A673 (cell line): ENCODE results near the gene ACOT11. TPM values are rescaled to one million over a fixed set of nuclear protein-coding genes. Genes with fewer than 3 reads are reported as not detected.

Experiments used
- BruUV-seq: library from RNA; stranded (reverse); fragments of 400-500 nt; replicated peaks from 2 replicates; lab custom pipeline; 2021; lab: Mats Ljungman, UMichigan
- CTCF ChIA-PET: fragments of 300-600 bp; sonication (Branson Sonifier 250); formaldehyde crosslinking; loops from one replicate; lab custom pipeline; 2022; ENCODE audit warnings: antibody characterized with exemption; lab: Charles Lee
- POLR2A ChIA-PET: fragments of 300-600 bp; sonication (Branson Sonifier 250); formaldehyde crosslinking; loops from one replicate; lab custom pipeline; 2022; ENCODE audit warnings: antibody characterized with exemption; ENCODE audit not compliant: low non-redundant PET; lab: Charles Lee
- DNase-seq: peaks from one replicate; pipeline ENCODE4 v3.0.0-alpha.2; 2015; ENCODE audit warnings: low spot score
- H3K27ac ChIP-seq: fragments of 200-600 bp; sonication (generic); 2 replicates; pipeline ENCODE4 v1.5.1; 2016; ENCODE audit warnings: mixed run types, low read depth, mild to moderate bottlenecking, mixed read lengths, antibody characterized with exemption, low read length; ENCODE audit not compliant: poor library complexity, severe bottlenecking
- H3K27me3 ChIP-seq: fragments of 200-600 bp; sonication (generic); replicated peaks from 2 replicates; pipeline ENCODE4 v1.6.1; 2017; ENCODE audit warnings: mixed run types, low read depth, mild to moderate bottlenecking, mixed read lengths, antibody characterized with exemption, low read length; ENCODE audit not compliant: insufficient read depth, poor library complexity
- H3K36me3 ChIP-seq: fragments of 200-600 bp; sonication (generic); 2 replicates; pipeline ENCODE4 v1.6.1; 2016; ENCODE audit warnings: mixed run types, mild to moderate bottlenecking, mixed read lengths, antibody characterized with exemption, low read length; ENCODE audit not compliant: insufficient read depth, poor library complexity, severe bottlenecking
- H3K4me1 ChIP-seq: fragments of 200-600 bp; sonication (generic); 2 replicates; pipeline ENCODE4 v1.6.1; 2017; ENCODE audit warnings: mixed run types, mild to moderate bottlenecking, mixed read lengths, antibody characterized with exemption, low read length; ENCODE audit not compliant: insufficient read depth, poor library complexity, severe bottlenecking
- H3K4me3 ChIP-seq: fragments of 200-600 bp; sonication (generic); 2 replicates; pipeline ENCODE4 v1.5.1; 2016; ENCODE audit warnings: low read depth, mixed run types, mild to moderate bottlenecking, mixed read lengths, low read length; ENCODE audit not compliant: poor library complexity, severe bottlenecking
- H3K9me3 ChIP-seq: fragments of 200-600 bp; sonication (generic); 2 replicates; pipeline ENCODE4 v1.6.1; 2016; ENCODE audit warnings: mixed run types, low read depth, mild to moderate bottlenecking, mixed read lengths, antibody characterized with exemption, low read length; ENCODE audit not compliant: poor library complexity, severe bottlenecking
- CTCF ChIP-seq: fragments of 300-800, 200-600 bp; sonication (generic); conservative IDR thresholded peaks from 2 replicates; pipeline ENCODE4 v1.5.1; 2017; ENCODE audit warnings: low read depth, mild to moderate bottlenecking, antibody characterized with exemption, low read length, moderate library complexity, mixed read lengths
- EZH2 ChIP-seq: fragments of 200-600 bp; sonication (generic); IDR thresholded peaks from 2 replicates; pipeline ENCODE4 v1.6.1; 2017; ENCODE audit warnings: borderline replicate concordance, low read depth, mild to moderate bottlenecking, mixed read lengths, antibody characterized with exemption, low read length; ENCODE audit not compliant: poor library complexity, severe bottlenecking
- intact Hi-C: fragments of 100-400 bp; cut with micrococcal nuclease; formaldehyde crosslinking; loops from one replicate; pipeline ENCODE4 v1.10.0; 2022; ENCODE audit not compliant: unreplicated experiment
- total RNA-seq: library from RNA; stranded (reverse); gene quantifications from 2 replicates; pipeline ENCODE4 v1.2.3, GENCODE V29; 2021

Gene ACOT11
- total RNA-seq, 1 experiment from 2014 or later: 5.6 TPM

- Histone ChIP-seq H3K27ac (no peak overlapping the region), H3K9me3 (no peaks in the 10 kb centered on the region), H3K27me3 (peaks cover 12% of the 10 kb centered on the region), H3K4me3 (no peak overlapping the region), H3K36me3 (no peaks in the 10 kb centered on the region), H3K4me1 (no peaks in the 10 kb centered on the region)
- intact Hi-C loops: no loop called here
- CTCF ChIA-PET: no interaction called here
- TF ChIP-seq CTCF (no peak), EZH2 (no peak)
- POLR2A ChIA-PET: no interaction called here
- no TSS peak for BruUV-seq
- DNase-seq: no peak
Observed at GRCh38 chr1:54649921-54650320, 101.9 kb downstream of the ACOT11 start.

- no TSS peak for BruUV-seq
- H3K36me3 ChIP-seq: no peaks in the 10 kb centered on the region
- no peak overlapping the region for H3K27ac ChIP-seq
- H3K27me3 ChIP-seq: peaks cover 12% of the 10 kb centered on the region
- DNase-seq: no peak
- ChIA-PET POLR2A (no interaction called here), CTCF (no interaction called here)
- no peaks in the 10 kb centered on the region for H3K9me3 ChIP-seq
- intact Hi-C loops: no loop called here
- no peak for TF ChIP-seq EZH2
- TF ChIP-seq CTCF: no peak
- H3K4me1 ChIP-seq: no peaks in the 10 kb centered on the region
- H3K4me3 ChIP-seq: no peak overlapping the region
Observed at GRCh38 chr1:54650417-54650816, 102.4 kb downstream of the ACOT11 start.

- no TSS peak for BruUV-seq
- ChIA-PET CTCF (no interaction called here), POLR2A (no interaction called here)
- Histone ChIP-seq H3K4me3 (no peak overlapping the region), H3K9me3 (no peaks in the 10 kb centered on the region), H3K36me3 (no peaks in the 10 kb centered on the region), H3K27me3 (peaks cover 7% of the 10 kb centered on the region), H3K27ac (no peak overlapping the region), H3K4me1 (no peaks in the 10 kb centered on the region)
- intact Hi-C loops: no loop called here
- DNase-seq: no peak
- TF ChIP-seq CTCF (no peak), EZH2 (no peak)
Observed at GRCh38 chr1:54651608-54652007, 103.6 kb downstream of the ACOT11 start.
